H1 (cell line): ENCODE results near the gene APOA1. TPM values are rescaled to one million over a fixed set of nuclear protein-coding genes. Genes with fewer than 3 reads are reported as not detected.

Experiments
- GTF2F1 ChIP-seq: IDR thresholded peaks from 2 replicates; pipeline ENCODE4 v1.6.1; 2012; ENCODE audit warnings: low read depth, low read length, improper control_type of control experiment, borderline replicate concordance
- polyA plus RNA-seq, 7 experiments: library from polyadenylated mRNA; depleted of rRNA in 3 of 7; stranded (reverse) in 5 of 7; unstranded in 2 of 7; fragments of >200 nt in 5 of 7; fragments of 200-250 nt in 2 of 7; gene quantifications; 1 replicate in 5 of 7; 2 replicates in 1 of 7; 4 replicates in 1 of 7; pipeline versions ENCODE4 v1.2.1 to v1.2.3, GENCODE V29; 2011 to 2013; ENCODE audit warnings: missing spikeins in 2 of 7, mixed read lengths in 2 of 7
- total RNA-seq: library from RNA; stranded (reverse); fragmentation: NEBNext Ultra II Directional; extraction: Animal tissue kit (Norgen Biotek cat#: 25700); gene quantifications from 2 replicates; pipeline ENCODE4 v1.2.1, GENCODE V29; 2021

APOA1 gene
- total and polyA plus RNA-seq, 2 of the 8 experiments (the other 6 are each of a cell fraction or from before 2014, with no cell fraction given), result 0.80 TPM; not detected in 1

- no peak for TF ChIP-seq GTF2F1
Observed at GRCh38 chr11:116836632-116836991, 810 bp downstream of the APOA1 start (continued).
